ENCODE measurements around the gene RAI1.

Gene RAI1

GRCh38 chr17:17757956-17758845, 76.9 kb downstream of the RAI1 start:
- no peaks in the 10 kb centered on the region for H3K27me3 ChIP-seq (ENCODE audit: control insufficient read depth in 1 of 2, insufficient read depth in 2 of 2, low read length in 2 of 2)
- H3K36me3 ChIP-seq (ENCODE audit: control insufficient read depth in 2 of 2, insufficient read depth in 2 of 2, low read length in 2 of 2), result no peaks in the 10 kb centered on the region
- H3K9me3 ChIP-seq (ENCODE audit: control insufficient read depth in 2 of 2, low read length in 2 of 2), result no peaks in the 10 kb centered on the region
- no peak overlapping the region for H3K9ac ChIP-seq (ENCODE audit: low read length in 2 of 2)
- H3K27ac ChIP-seq (ENCODE audit: low read length), result no peak overlapping the region
- no peak overlapping the region for H3K4me3 ChIP-seq (ENCODE audit: low read length in 2 of 2)
- H3K4me1 ChIP-seq (ENCODE audit: control insufficient read depth, insufficient read depth, low read length), result peaks cover 21% of the 10 kb centered on the region

GRCh38 chr17:17758941-17759563, 77.8 kb downstream of the RAI1 start:
- H3K27ac ChIP-seq (ENCODE audit: low read length), result no peak overlapping the region
- H3K9ac ChIP-seq (ENCODE audit: low read length in 2 of 2), result no peak overlapping the region
- peaks cover 0 to 3% of the 10 kb centered on the region in 2 donors for H3K36me3 ChIP-seq (ENCODE audit: control insufficient read depth in 2 of 2, insufficient read depth in 2 of 2, low read length in 2 of 2)
- no peaks in the 10 kb centered on the region for H3K27me3 ChIP-seq (ENCODE audit: control insufficient read depth in 1 of 2, insufficient read depth in 2 of 2, low read length in 2 of 2)
- peaks cover 24% of the 10 kb centered on the region for H3K4me1 ChIP-seq (ENCODE audit: control insufficient read depth, insufficient read depth, low read length)
- no peak overlapping the region for H3K4me3 ChIP-seq (ENCODE audit: low read length in 2 of 2)
- H3K9me3 ChIP-seq (ENCODE audit: control insufficient read depth in 2 of 2, low read length in 2 of 2), result no peaks in the 10 kb centered on the region

GRCh38 chr17:17760350-17760749, 79.1 kb downstream of the RAI1 start:
- Histone ChIP-seq H3K36me3 (ENCODE audit: control insufficient read depth in 2 of 2, insufficient read depth in 2 of 2, low read length in 2 of 2) (peaks cover 0 to 3% of the 10 kb centered on the region in 2 donors), H3K4me1 (ENCODE audit: control insufficient read depth, insufficient read depth, low read length) (peaks cover 24% of the 10 kb centered on the region), H3K27ac (ENCODE audit: low read length) (no peak overlapping the region), H3K9me3 (ENCODE audit: control insufficient read depth in 2 of 2, low read length in 2 of 2) (no peaks in the 10 kb centered on the region), H3K9ac (ENCODE audit: low read length in 2 of 2) (no peak overlapping the region), H3K27me3 (ENCODE audit: control insufficient read depth in 1 of 2, insufficient read depth in 2 of 2, low read length in 2 of 2) (no peaks in the 10 kb centered on the region), H3K4me3 (ENCODE audit: low read length in 2 of 2) (no peak overlapping the region)

DNA sequence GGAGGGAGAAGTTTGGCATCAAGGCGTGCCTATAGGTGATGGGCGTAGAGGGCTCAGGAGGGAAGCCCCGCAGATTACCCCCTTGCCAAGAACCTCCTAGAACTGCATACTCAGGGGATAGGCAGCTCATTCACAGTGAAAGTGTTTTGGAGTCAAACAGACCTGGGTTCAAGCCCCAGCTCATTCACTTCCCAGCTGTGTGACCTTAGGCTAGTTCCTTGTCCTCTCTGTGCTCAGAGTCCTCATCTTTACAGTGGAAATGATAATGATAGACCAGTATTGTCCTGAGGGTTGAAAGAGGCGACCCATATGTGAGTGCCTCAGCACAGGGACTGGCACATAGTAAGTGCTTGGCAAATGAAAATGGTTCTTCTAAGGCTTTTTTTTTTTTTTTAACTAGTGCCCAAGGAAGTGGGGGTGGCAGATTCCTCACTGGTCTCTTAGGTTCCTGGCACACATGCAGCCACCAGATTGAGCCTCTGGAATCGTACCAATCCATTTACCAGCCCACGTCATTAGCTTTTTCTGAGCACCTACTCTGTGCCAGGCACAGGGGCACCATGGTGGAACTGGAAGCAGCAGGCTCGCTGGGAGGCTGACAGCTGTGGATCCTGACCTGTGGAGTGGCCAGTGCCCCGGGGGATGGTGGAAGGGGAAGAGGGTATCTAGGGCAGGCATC, 79.8 kb downstream of the RAI1 start:
- H3K27ac ChIP-seq (ENCODE audit: low read length), result no peak overlapping the region
- peaks cover 0 to 3% of the 10 kb centered on the region in 2 donors for H3K36me3 ChIP-seq (ENCODE audit: control insufficient read depth in 2 of 2, insufficient read depth in 2 of 2, low read length in 2 of 2)
- H3K27me3 ChIP-seq (ENCODE audit: control insufficient read depth in 1 of 2, insufficient read depth in 2 of 2, low read length in 2 of 2), result no peaks in the 10 kb centered on the region
- no peak overlapping the region for H3K4me3 ChIP-seq (ENCODE audit: low read length in 2 of 2)
- H3K4me1 ChIP-seq (ENCODE audit: control insufficient read depth, insufficient read depth, low read length), result peaks cover 25% of the 10 kb centered on the region
- H3K9me3 ChIP-seq (ENCODE audit: control insufficient read depth in 2 of 2, low read length in 2 of 2), result no peaks in the 10 kb centered on the region
- no peak overlapping the region for H3K9ac ChIP-seq (ENCODE audit: low read length in 2 of 2)

GRCh38 chr17:17761894-17762743, 80.9 kb downstream of the RAI1 start:
- H3K36me3 ChIP-seq (ENCODE audit: control insufficient read depth in 2 of 2, insufficient read depth in 2 of 2, low read length in 2 of 2), result peaks cover 0 to 3% of the 10 kb centered on the region in 2 donors
- no peaks in the 10 kb centered on the region for H3K9me3 ChIP-seq (ENCODE audit: control insufficient read depth in 2 of 2, low read length in 2 of 2)
- H3K27me3 ChIP-seq (ENCODE audit: control insufficient read depth in 1 of 2, insufficient read depth in 2 of 2, low read length in 2 of 2), result no peaks in the 10 kb centered on the region
- H3K4me1 ChIP-seq (ENCODE audit: control insufficient read depth, insufficient read depth, low read length), result peaks cover 35% of the 10 kb centered on the region
- no peak overlapping the region for H3K9ac ChIP-seq (ENCODE audit: low read length in 2 of 2)
- no peak overlapping the region for H3K27ac ChIP-seq (ENCODE audit: low read length)
- H3K4me3 ChIP-seq (ENCODE audit: low read length in 2 of 2), result no peak overlapping the region

GRCh38 chr17:17762744-17763105, 81.5 kb downstream of the RAI1 start:
- Histone ChIP-seq H3K4me3 (ENCODE audit: low read length in 2 of 2) (no peak overlapping the region), H3K9ac (ENCODE audit: low read length in 2 of 2) (peak overlapping the region in 1 of 2 donors; percentile 16), H3K27ac (ENCODE audit: low read length) (no peak overlapping the region), H3K27me3 (ENCODE audit: control insufficient read depth in 1 of 2, insufficient read depth in 2 of 2, low read length in 2 of 2) (no peaks in the 10 kb centered on the region), H3K9me3 (ENCODE audit: control insufficient read depth in 2 of 2, low read length in 2 of 2) (no peaks in the 10 kb centered on the region), H3K4me1 (ENCODE audit: control insufficient read depth, insufficient read depth, low read length) (peaks cover 37% of the 10 kb centered on the region), H3K36me3 (ENCODE audit: control insufficient read depth in 2 of 2, insufficient read depth in 2 of 2, low read length in 2 of 2) (peaks cover 0 to 3% of the 10 kb centered on the region in 2 donors)

DNA sequence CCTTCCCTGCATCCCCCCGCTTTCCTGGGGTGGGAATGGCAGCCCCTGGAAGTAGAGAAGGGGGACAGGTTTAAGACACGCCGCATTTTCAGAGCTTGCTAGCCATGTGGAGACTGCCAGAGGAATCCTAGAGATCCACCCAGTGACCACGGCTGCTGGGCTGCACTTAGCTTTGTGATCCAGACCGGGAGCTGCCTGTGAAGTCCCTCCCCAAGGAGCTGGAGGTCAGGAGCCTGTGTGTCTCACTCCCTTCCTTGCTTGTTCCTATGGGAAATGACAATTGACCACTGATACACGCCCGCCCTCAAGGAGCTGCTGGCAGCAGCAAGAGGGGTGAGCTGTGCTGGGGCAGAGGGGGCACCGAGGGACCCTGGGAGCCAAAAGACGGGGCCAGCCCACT, 81.9 kb downstream of the RAI1 start:
- peaks cover 0 to 3% of the 10 kb centered on the region in 2 donors for H3K36me3 ChIP-seq (ENCODE audit: control insufficient read depth in 2 of 2, insufficient read depth in 2 of 2, low read length in 2 of 2)
- no peak overlapping the region for H3K27ac ChIP-seq (ENCODE audit: low read length)
- no peaks in the 10 kb centered on the region for H3K27me3 ChIP-seq (ENCODE audit: control insufficient read depth in 1 of 2, insufficient read depth in 2 of 2, low read length in 2 of 2)
- peak overlapping the region in 1 of 2 donors; percentile 16 for H3K9ac ChIP-seq (ENCODE audit: low read length in 2 of 2)
- no peaks in the 10 kb centered on the region for H3K9me3 ChIP-seq (ENCODE audit: control insufficient read depth in 2 of 2, low read length in 2 of 2)
- peaks cover 38% of the 10 kb centered on the region for H3K4me1 ChIP-seq (ENCODE audit: control insufficient read depth, insufficient read depth, low read length)
- no peak overlapping the region for H3K4me3 ChIP-seq (ENCODE audit: low read length in 2 of 2)

DNA sequence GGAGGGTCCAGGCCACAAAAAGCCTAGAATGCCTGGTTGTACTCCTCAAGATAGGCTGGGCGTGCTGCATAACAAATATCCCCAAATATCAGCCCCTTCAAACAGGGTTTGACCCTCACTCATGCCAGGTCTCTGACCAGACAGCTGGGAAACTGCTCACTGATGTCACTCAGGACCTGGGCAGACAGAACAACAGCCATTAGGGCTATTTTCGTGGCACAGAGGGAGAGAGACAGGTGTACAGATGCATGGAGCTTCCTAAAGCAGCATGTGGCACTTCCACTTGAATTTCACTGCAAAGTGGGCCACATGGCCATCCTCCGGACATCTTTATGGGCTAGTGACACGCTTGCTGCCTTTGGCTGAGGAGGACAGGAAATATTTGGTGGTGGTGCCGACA, 82.5 kb downstream of the RAI1 start:
- H3K9ac ChIP-seq (ENCODE audit: low read length in 2 of 2), result no peak overlapping the region

GRCh38 chr17:17765359-17766076, 84.3 kb downstream of the RAI1 start:
- Histone ChIP-seq H3K27ac (ENCODE audit: low read length) (no peak overlapping the region), H3K4me3 (ENCODE audit: low read length in 2 of 2) (no peak overlapping the region), H3K9ac (ENCODE audit: low read length in 2 of 2) (no peak overlapping the region), H3K36me3 (ENCODE audit: control insufficient read depth in 2 of 2, insufficient read depth in 2 of 2, low read length in 2 of 2) (peaks cover 0 to 3% of the 10 kb centered on the region in 2 donors), H3K9me3 (ENCODE audit: control insufficient read depth in 2 of 2, low read length in 2 of 2) (no peaks in the 10 kb centered on the region), H3K4me1 (ENCODE audit: control insufficient read depth, insufficient read depth, low read length) (peaks cover 59% of the 10 kb centered on the region), H3K27me3 (ENCODE audit: control insufficient read depth in 1 of 2, insufficient read depth in 2 of 2, low read length in 2 of 2) (no peaks in the 10 kb centered on the region)

More for the DNA sequence above, 82.5 kb downstream of the RAI1 start:
- Histone ChIP-seq H3K27me3 (ENCODE audit: control insufficient read depth in 1 of 2, insufficient read depth in 2 of 2, low read length in 2 of 2) (no peaks in the 10 kb centered on the region), H3K4me1 (ENCODE audit: control insufficient read depth, insufficient read depth, low read length) (peaks cover 43% of the 10 kb centered on the region), H3K4me3 (ENCODE audit: low read length in 2 of 2) (no peak overlapping the region), H3K36me3 (ENCODE audit: control insufficient read depth in 2 of 2, insufficient read depth in 2 of 2, low read length in 2 of 2) (peaks cover 0 to 3% of the 10 kb centered on the region in 2 donors), H3K9me3 (ENCODE audit: control insufficient read depth in 2 of 2, low read length in 2 of 2) (no peaks in the 10 kb centered on the region), H3K27ac (ENCODE audit: low read length) (no peak overlapping the region)
